KG1 (cell line): Measurements from ENCODE around the gene SMIM1.

Source experiments
- DNase-seq: peaks from one replicate; lab custom pipeline; 2025; lab: John Stamatoyannopoulos, UW

Gene SMIM1

GRCh38 chr1:3756394-3756793 is 16.2 kb upstream of the SMIM1 start:
- no peak for DNase-seq

- no peak for DNase-seq
These were observed 13.4 kb upstream of the SMIM1 start for GRCh38 chr1:3759164-3759563.

- DNase-seq, result no peak
These were observed 12.8 kb upstream of the SMIM1 start for GRCh38 chr1:3759796-3760195.

GRCh38 chr1:3761296-3762010 is 11.1 kb upstream of the SMIM1 start:
- no peak for DNase-seq

GRCh38 chr1:3762151-3762872 is 10.2 kb upstream of the SMIM1 start:
- DNase-seq, result no peak

GRCh38 chr1:3762873-3763228 is 9.7 kb upstream of the SMIM1 start:
- no peak for DNase-seq

GRCh38 chr1:3763351-3764125 is 9.0 kb upstream of the SMIM1 start:
- no peak for DNase-seq

- DNase-seq, result no peak
These were observed 5.1 kb upstream of the SMIM1 start for GRCh38 chr1:3767328-3767925.

- no peak for DNase-seq
These were observed 3.6 kb upstream of the SMIM1 start for GRCh38 chr1:3768811-3769390.

GRCh38 chr1:3770047-3770765 is 2.3 kb upstream of the SMIM1 start:
- no peak for DNase-seq

GRCh38 chr1:3771108-3772026 is 1.2 kb upstream of the SMIM1 start:
- no peak for DNase-seq

GRCh38 chr1:3772027-3772714 is 378 bp upstream of the SMIM1 start:
- peak; percentile 23 for DNase-seq

GRCh38 chr1:3773572-3774275 is 1.2 kb downstream of the SMIM1 start:
- no peak for DNase-seq

GRCh38 chr1:3774276-3774945 is 1.9 kb downstream of the SMIM1 start:
- no peak for DNase-seq

- no peak for DNase-seq
These were observed 2.5 kb downstream of the SMIM1 start for GRCh38 chr1:3774946-3775489.

GRCh38 chr1:3775490-3776230 is 3.1 kb downstream of the SMIM1 start:
- no peak for DNase-seq

- no peak for DNase-seq
These were observed 3.8 kb downstream of the SMIM1 start for GRCh38 chr1:3776231-3776961.
